Smooth muscle cell (in vitro differentiated cells): ENCODE data around the gene CEP70. TPM values are rescaled to one million over a fixed set of nuclear protein-coding genes. Genes with fewer than 3 reads are reported as not detected.

Source experiments
- DNase-seq: peaks from one replicate; lab custom pipeline; 2025; ENCODE audit not compliant: unreplicated experiment; lab: John Stamatoyannopoulos, UW
- H2AFZ ChIP-seq: fragments of 200-600 bp; sonication (generic); 2 replicates; pipeline ENCODE4 v1.6.0; 2016; ENCODE audit warnings: antibody characterized with exemption, low read depth, mild to moderate bottlenecking
- H3F3A ChIP-seq: fragments of 200-600 bp; sonication (generic); 2 replicates; pipeline ENCODE4 v1.6.0; 2017; ENCODE audit warnings: antibody characterized with exemption, low read depth
- H3K27ac ChIP-seq: fragments of 200-600 bp; sonication (generic); 2 replicates; pipeline ENCODE4 v1.5.1; 2016; ENCODE audit warnings: low read depth, mild to moderate bottlenecking
- H3K27me3 ChIP-seq: fragments of 200-600 bp; sonication (generic); 2 replicates; pipeline ENCODE4 v1.6.1; 2016; ENCODE audit warnings: low read depth, mild to moderate bottlenecking
- H3K36me3 ChIP-seq: fragments of 200-600 bp; sonication (generic); 2 replicates; pipeline ENCODE4 v1.5.1; 2016; ENCODE audit warnings: low read depth
- H3K4me1 ChIP-seq: fragments of 200-600 bp; sonication (generic); 2 replicates; pipeline ENCODE4 v1.5.1; 2016; ENCODE audit warnings: low read depth
- H3K4me2 ChIP-seq: fragments of 200-600 bp; sonication (generic); 2 replicates; pipeline ENCODE4 v1.6.0; 2016; ENCODE audit warnings: mild to moderate bottlenecking
- H3K4me3 ChIP-seq: fragments of 200-600 bp; sonication (generic); 2 replicates; pipeline ENCODE4 v1.5.1; 2016; ENCODE audit warnings: mild to moderate bottlenecking
- H3K79me2 ChIP-seq: fragments of 200-600 bp; sonication (generic); 2 replicates; pipeline ENCODE4 v1.6.0; 2016; ENCODE audit warnings: low read depth, mild to moderate bottlenecking
- H3K9ac ChIP-seq: fragments of 200-600 bp; sonication (generic); 2 replicates; pipeline ENCODE4 v1.6.0; 2016; ENCODE audit warnings: low read depth
- H3K9me3 ChIP-seq: fragments of 200-600 bp; sonication (generic); replicated peaks from 2 replicates; pipeline ENCODE4 v1.5.1; 2016; ENCODE audit warnings: low read depth
- H4K20me1 ChIP-seq: fragments of 200-600 bp; sonication (generic); 2 replicates; pipeline ENCODE4 v1.6.0; 2016; ENCODE audit warnings: low read depth
- WGBS: methylation state at CpG from one replicate; pipeline ENCODE4 v1.1.7; 2016; ENCODE audit warnings: low lambda C conversion rate; 5-methylcytosine and 5-hydroxymethylcytosine counted together
- polyA plus RNA-seq: library from polyadenylated mRNA; unstranded; fragments of >200 nt; fragmentation: Nextera tagmentation; extraction: Ambion mirVana; gene quantifications from 2 replicates; pipeline ENCODE4 v1.2.1, GENCODE V29; 2016
- total RNA-seq: library from RNA; depleted of rRNA; stranded (reverse); fragments of >200 nt; gene quantifications from 2 replicates; pipeline ENCODE4 v1.2.3, GENCODE V29; 2014
- TF ChIP-seq, protein P1 (sequence below): fragments of 200-600 bp; sonication (generic); IDR thresholded peaks from 2 replicates; pipeline ENCODE4 v1.5.1; 2017; ENCODE audit warnings: borderline replicate concordance, mild to moderate bottlenecking, antibody characterized with exemption; ENCODE audit not compliant: insufficient read depth, poor library complexity, severe bottlenecking

Gene CEP70
- total and polyA plus RNA-seq, 2 experiments from 2014 or later: 6.3 to 17.1 TPM

DNA sequence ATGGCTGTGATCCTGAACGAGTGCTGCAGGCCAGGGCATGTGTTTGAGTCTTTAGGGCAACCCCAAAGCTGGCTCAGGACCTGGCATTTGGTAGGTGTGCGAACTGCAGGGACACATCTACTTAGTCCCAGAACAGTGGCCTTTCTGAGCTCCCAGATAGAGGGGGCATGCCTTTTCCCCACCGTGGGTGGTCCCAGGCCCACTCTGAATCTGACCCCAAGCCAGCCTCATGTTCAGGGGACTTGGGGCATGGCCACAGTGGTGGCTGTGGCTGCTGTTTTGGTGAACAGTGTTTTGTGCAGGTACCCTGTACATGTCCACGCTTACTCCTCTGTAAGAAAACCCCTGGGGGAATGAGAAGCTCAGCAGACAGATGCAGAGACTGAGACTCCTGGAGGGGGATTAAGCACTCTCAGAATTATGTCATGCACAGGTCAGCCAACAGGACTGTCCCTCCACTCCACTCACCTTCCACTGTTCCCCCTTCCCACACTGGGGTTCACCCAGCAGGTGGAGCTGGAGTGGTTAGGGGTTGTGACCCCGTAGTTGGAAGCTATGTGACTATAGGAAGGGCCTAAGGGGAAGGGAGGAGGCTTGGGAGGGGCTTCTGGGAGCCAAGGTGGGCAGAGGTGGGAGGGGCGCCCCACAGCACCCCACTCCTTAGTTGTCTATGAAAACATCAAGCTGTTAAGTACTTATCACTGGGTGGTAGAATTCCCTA is 143.2 kb downstream of the CEP70 start:
- Histone ChIP-seq H3K36me3 (no peaks in the 10 kb centered on the region), H3K4me3 (no peak overlapping the region), H4K20me1 (no peaks in the 10 kb centered on the region), H3K4me2 (no peak overlapping the region), H3K27ac (no peak overlapping the region), H3K27me3 (no peaks in the 10 kb centered on the region), H3K4me1 (no peaks in the 10 kb centered on the region), H3K9ac (no peak overlapping the region), H3K9me3 (no peaks in the 10 kb centered on the region), H3F3A (no peaks in the 10 kb centered on the region), H3K79me2 (no peaks in the 10 kb centered on the region), H2AFZ (no peak overlapping the region)
- no peak for DNase-seq
- WGBS: 87% methylated on average over 6 of the region's 6 CpGs
- TF ChIP-seq, protein P1, sequence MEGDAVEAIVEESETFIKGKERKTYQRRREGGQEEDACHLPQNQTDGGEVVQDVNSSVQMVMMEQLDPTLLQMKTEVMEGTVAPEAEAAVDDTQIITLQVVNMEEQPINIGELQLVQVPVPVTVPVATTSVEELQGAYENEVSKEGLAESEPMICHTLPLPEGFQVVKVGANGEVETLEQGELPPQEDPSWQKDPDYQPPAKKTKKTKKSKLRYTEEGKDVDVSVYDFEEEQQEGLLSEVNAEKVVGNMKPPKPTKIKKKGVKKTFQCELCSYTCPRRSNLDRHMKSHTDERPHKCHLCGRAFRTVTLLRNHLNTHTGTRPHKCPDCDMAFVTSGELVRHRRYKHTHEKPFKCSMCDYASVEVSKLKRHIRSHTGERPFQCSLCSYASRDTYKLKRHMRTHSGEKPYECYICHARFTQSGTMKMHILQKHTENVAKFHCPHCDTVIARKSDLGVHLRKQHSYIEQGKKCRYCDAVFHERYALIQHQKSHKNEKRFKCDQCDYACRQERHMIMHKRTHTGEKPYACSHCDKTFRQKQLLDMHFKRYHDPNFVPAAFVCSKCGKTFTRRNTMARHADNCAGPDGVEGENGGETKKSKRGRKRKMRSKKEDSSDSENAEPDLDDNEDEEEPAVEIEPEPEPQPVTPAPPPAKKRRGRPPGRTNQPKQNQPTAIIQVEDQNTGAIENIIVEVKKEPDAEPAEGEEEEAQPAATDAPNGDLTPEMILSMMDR: no peak

DNA sequence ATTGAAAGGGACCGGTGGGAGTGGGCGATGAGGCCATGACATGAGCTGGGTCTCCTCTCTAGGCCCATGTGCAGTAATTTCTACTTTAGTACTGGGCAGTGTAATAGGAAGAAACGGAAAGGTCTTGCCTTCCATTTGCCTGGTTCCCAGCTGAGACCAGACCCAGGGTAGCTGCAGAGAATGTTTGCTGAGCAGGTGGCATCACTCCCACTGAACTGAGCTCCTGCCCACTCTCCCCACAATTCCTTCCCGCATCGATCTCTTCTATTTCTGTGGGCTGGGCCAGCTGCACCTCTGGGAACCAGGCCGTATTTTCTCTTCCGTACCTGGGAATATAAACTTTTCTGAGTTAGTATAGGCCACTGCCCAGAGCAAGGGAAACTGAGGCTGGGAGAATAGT is 143.9 kb downstream of the CEP70 start:
- no peaks in the 10 kb centered on the region for H3F3A ChIP-seq
- TF ChIP-seq, protein P1: no peak
- no peaks in the 10 kb centered on the region for H3K9me3 ChIP-seq
- 96% methylated on average over 7 of the region's 7 CpGs for WGBS
- H3K27me3 ChIP-seq: no peaks in the 10 kb centered on the region
- no peaks in the 10 kb centered on the region for H4K20me1 ChIP-seq
- H2AFZ ChIP-seq: no peak overlapping the region
- H3K9ac ChIP-seq: no peak overlapping the region
- no peaks in the 10 kb centered on the region for H3K79me2 ChIP-seq
- H3K27ac ChIP-seq: no peak overlapping the region
- no peak overlapping the region for H3K4me2 ChIP-seq
- H3K4me3 ChIP-seq: no peak overlapping the region
- no peak for DNase-seq
- H3K36me3 ChIP-seq: no peaks in the 10 kb centered on the region
- no peaks in the 10 kb centered on the region for H3K4me1 ChIP-seq

DNA sequence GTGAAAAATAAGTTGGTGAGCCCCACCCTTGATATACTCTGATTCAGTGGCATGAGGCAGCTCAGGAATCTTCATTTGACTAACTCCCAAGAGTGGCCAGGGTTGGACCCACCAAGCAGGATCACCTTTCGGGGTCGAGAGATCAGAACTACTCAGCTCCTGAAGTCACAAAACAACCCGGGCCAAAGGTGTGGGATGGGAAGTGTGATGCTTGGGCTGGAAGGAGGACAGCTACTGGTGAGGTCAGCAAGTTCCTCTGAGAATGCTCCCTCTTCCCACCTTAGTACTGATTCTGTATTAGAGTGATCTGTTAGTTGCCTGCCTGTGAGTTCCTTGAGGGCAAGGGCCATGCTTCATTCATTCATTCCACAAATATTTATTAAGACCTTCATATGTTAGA is 144.6 kb downstream of the CEP70 start:
- H3K4me3 ChIP-seq: no peak overlapping the region
- no peaks in the 10 kb centered on the region for H4K20me1 ChIP-seq
- no peak overlapping the region for H3K4me2 ChIP-seq
- H3K27ac ChIP-seq: no peak overlapping the region
- H3K4me1 ChIP-seq: no peaks in the 10 kb centered on the region
- TF ChIP-seq, protein P1: no peak
- H3K79me2 ChIP-seq: no peaks in the 10 kb centered on the region
- no peak for DNase-seq
- H2AFZ ChIP-seq: no peak overlapping the region
- 96% methylated on average over 3 of the region's 3 CpGs for WGBS
- no peaks in the 10 kb centered on the region for H3F3A ChIP-seq
- no peak overlapping the region for H3K9ac ChIP-seq
- H3K36me3 ChIP-seq: no peaks in the 10 kb centered on the region
- no peaks in the 10 kb centered on the region for H3K9me3 ChIP-seq
- H3K27me3 ChIP-seq: no peaks in the 10 kb centered on the region

DNA sequence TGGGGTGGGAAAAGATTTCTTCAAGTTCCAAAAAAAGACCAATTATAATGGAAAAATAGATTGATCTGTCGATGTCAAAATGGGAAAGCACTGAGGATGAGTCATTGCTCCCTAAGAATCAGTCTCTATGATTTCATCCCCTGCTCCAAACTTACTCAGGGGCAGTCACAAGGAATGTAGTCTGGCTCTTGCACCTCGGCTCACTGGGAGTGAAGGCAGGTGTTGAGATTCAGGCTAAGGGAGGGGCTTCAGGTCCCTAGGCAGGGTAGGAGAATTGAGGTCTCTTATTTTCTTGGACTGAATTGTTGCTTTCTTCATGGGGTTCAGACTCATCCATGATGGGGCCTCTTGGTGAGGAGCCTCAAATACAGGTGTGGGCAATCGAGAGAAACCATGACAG is 145.4 kb downstream of the CEP70 start:
- DNase-seq: no peak
- WGBS: 83% methylated on average over 3 of the region's 3 CpGs
- no peaks in the 10 kb centered on the region for H3K4me1 ChIP-seq
- TF ChIP-seq, protein P1: no peak
- H4K20me1 ChIP-seq: no peaks in the 10 kb centered on the region
- H3K4me3 ChIP-seq: no peak overlapping the region
- H3K27me3 ChIP-seq: no peaks in the 10 kb centered on the region
- H2AFZ ChIP-seq: no peak overlapping the region
- H3F3A ChIP-seq: peaks cover 2% of the 10 kb centered on the region
- no peak overlapping the region for H3K9ac ChIP-seq
- H3K79me2 ChIP-seq: no peaks in the 10 kb centered on the region
- no peaks in the 10 kb centered on the region for H3K9me3 ChIP-seq
- no peak overlapping the region for H3K4me2 ChIP-seq
- H3K27ac ChIP-seq: no peak overlapping the region
- H3K36me3 ChIP-seq: no peaks in the 10 kb centered on the region
